Measurements from ENCODE around the gene SCAMP5. TPM values are rescaled to one million over a fixed set of nuclear protein-coding genes. Genes with fewer than 3 reads are reported as not detected.

Gene SCAMP5
- total RNA-seq, 1 donor from 2014 or later, result 16.4 TPM

DNA sequence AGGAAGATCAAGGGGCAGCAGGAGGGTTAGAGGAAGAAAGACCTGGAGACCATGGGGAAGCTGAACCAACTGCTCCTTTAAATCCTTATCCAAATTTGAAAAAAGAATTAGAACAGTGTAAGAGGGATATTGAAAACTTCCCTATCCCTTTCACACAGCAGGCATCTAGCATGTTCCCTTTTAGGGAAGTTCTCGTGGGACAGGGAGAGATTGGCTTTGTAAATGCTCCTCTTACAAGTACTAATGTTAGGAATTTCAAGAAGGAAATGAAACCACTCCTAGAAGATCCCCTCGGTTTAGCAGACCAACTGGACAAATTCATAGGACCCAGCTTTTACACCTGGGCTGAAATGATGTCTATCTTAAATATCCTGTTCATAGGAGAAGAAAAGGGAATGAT, 69.5 kb downstream of the SCAMP5 start:
- H3K4me1 ChIP-seq, result no peaks in the 10 kb centered on the region
- Mint-ChIP-seq H3K9me3 (peaks cover 2% of the 10 kb centered on the region), H3K4me1 (peaks cover 24% of the 10 kb centered on the region), H3K27me3 (ENCODE audit: insufficient read depth, low read depth) (peaks cover 8% of the 10 kb centered on the region), H3K4me3 (no peak overlapping the region), H3K27ac (no peak overlapping the region), H3K36me3 (peaks cover 4% of the 10 kb centered on the region)
- H3F3A ChIP-seq (ENCODE audit: low read depth), result peaks cover 9% of the 10 kb centered on the region
- H3K79me2 ChIP-seq (ENCODE audit: low read depth), result no peaks in the 10 kb centered on the region
- TF ChIP-seq, protein P1, sequence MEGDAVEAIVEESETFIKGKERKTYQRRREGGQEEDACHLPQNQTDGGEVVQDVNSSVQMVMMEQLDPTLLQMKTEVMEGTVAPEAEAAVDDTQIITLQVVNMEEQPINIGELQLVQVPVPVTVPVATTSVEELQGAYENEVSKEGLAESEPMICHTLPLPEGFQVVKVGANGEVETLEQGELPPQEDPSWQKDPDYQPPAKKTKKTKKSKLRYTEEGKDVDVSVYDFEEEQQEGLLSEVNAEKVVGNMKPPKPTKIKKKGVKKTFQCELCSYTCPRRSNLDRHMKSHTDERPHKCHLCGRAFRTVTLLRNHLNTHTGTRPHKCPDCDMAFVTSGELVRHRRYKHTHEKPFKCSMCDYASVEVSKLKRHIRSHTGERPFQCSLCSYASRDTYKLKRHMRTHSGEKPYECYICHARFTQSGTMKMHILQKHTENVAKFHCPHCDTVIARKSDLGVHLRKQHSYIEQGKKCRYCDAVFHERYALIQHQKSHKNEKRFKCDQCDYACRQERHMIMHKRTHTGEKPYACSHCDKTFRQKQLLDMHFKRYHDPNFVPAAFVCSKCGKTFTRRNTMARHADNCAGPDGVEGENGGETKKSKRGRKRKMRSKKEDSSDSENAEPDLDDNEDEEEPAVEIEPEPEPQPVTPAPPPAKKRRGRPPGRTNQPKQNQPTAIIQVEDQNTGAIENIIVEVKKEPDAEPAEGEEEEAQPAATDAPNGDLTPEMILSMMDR (IDR thresholded peaks at IDR 0.05), result no peak
- TF ChIP-seq EZH2 (IDR thresholded peaks at IDR 0.05), result no peak
- no peak for TF ChIP-seq EZH2phosphoT487 (IDR thresholded peaks at IDR 0.05)
- H3K27ac ChIP-seq, result no peak overlapping the region
- H3K27me3 ChIP-seq, result no peaks in the 10 kb centered on the region
- DNase-seq (ENCODE audit: low spot score), result no peak
- H3K36me3 ChIP-seq, result no peaks in the 10 kb centered on the region
- no peak overlapping the region for H3K9ac ChIP-seq
- H4K20me1 ChIP-seq (ENCODE audit: low read depth), result no peaks in the 10 kb centered on the region
- H3K9me3 ChIP-seq (ENCODE audit: low read depth), result no peaks in the 10 kb centered on the region
- H3K4me3 ChIP-seq, result no peak overlapping the region
- H2AFZ ChIP-seq (replicated peaks), result no peak overlapping the region
- H3K4me2 ChIP-seq, result no peak overlapping the region

DNA sequence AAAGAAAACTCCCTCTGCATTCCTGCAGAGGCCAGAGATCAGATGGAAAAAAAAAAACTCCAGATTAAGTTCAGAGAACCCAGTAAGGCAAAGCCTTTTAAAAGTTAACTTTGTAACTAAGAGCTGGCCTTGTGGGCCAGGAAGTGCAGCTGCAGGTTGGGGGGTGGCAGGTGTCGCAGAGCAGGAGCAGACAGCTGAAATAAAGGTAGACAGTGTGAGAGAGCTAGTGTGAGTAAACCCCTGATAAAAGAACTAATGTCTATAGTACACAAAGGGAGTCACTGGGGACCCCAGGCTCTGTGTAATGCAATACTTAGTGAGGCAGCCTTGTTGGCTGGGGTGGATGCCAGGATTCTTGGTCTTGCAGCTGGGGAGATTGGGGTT, 70.1 kb downstream of the SCAMP5 start:
- Histone ChIP-seq H3K9ac (no peak overlapping the region), H3K79me2 (ENCODE audit: low read depth) (no peaks in the 10 kb centered on the region), H3F3A (ENCODE audit: low read depth) (peaks cover 9% of the 10 kb centered on the region), H3K36me3 (no peaks in the 10 kb centered on the region), H3K27ac (no peak overlapping the region), H2AFZ (replicated peaks) (no peak overlapping the region), H3K4me2 (no peak overlapping the region), H3K9me3 (ENCODE audit: low read depth) (no peaks in the 10 kb centered on the region), H4K20me1 (ENCODE audit: low read depth) (no peaks in the 10 kb centered on the region), H3K4me3 (no peak overlapping the region), H3K4me1 (no peaks in the 10 kb centered on the region), H3K27me3 (no peaks in the 10 kb centered on the region)
- Mint-ChIP-seq H3K9me3 (peaks cover 2% of the 10 kb centered on the region), H3K4me1 (peaks cover 24% of the 10 kb centered on the region), H3K27me3 (ENCODE audit: insufficient read depth, low read depth) (peaks cover 8% of the 10 kb centered on the region), H3K27ac (peak overlapping the region; percentile 55), H3K4me3 (no peak overlapping the region), H3K36me3 (peaks cover 4% of the 10 kb centered on the region)
- TF ChIP-seq, protein P1 (IDR thresholded peaks at IDR 0.05), result no peak
- TF ChIP-seq EZH2 (IDR thresholded peaks at IDR 0.05) (no peak), EZH2phosphoT487 (IDR thresholded peaks at IDR 0.05) (no peak)
- no peak for DNase-seq (ENCODE audit: low spot score)

DNA sequence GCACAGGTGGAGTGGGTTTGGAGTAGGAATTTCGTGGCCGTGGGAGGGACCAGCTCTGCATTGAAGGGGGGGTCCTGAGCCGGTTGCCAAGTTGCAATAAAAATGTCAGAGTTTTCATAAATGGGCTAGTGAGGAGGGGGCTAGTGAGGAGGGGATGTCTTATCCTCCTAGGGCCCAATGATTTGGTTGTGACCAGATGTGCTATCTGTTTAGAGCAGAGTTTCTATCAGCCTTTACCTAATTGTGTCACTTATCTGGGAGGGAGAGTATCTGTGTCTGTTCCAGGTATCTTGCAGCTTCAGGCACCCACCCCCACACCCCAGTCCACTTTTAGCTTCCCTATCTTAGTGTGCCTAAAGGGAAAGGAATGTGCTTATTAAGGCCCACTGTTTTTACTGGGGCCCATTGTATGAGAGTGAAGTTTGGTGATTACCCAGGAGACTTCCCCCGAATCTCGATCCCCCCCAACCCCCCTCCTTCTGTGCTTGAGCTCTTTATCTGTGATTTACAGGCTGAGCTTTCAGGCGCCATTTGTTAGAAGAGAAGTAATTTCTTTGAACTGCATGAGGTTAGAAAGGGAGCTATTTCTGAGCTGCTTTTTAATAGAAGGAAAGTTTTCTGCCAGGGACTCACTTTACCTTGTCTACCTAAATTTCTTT, 70.6 kb downstream of the SCAMP5 start:
- H3K4me1 ChIP-seq, result no peaks in the 10 kb centered on the region
- no peak overlapping the region for H3K4me3 Mint-ChIP-seq
- H3K27me3 Mint-ChIP-seq (ENCODE audit: insufficient read depth, low read depth), result peaks cover 8% of the 10 kb centered on the region
- H3K9me3 ChIP-seq (ENCODE audit: low read depth), result no peaks in the 10 kb centered on the region
- TF ChIP-seq EZH2phosphoT487 (IDR thresholded peaks at IDR 0.05) (no peak), EZH2 (IDR thresholded peaks at IDR 0.05) (no peak)
- TF ChIP-seq, protein P1 (IDR thresholded peaks at IDR 0.05), result no peak
- peaks cover 2% of the 10 kb centered on the region for H3K9me3 Mint-ChIP-seq
- peaks cover 4% of the 10 kb centered on the region for H3K36me3 Mint-ChIP-seq
- H3K9ac ChIP-seq, result no peak overlapping the region
- no peak overlapping the region for H2AFZ ChIP-seq (replicated peaks)
- H3K27ac ChIP-seq, result no peak overlapping the region
- H3K4me2 ChIP-seq, result no peak overlapping the region
- H3K4me3 ChIP-seq, result no peak overlapping the region
- peak overlapping the region; percentile 55 for H3K27ac Mint-ChIP-seq
- peaks cover 7% of the 10 kb centered on the region for H3F3A ChIP-seq (ENCODE audit: low read depth)
- H3K36me3 ChIP-seq, result no peaks in the 10 kb centered on the region
- H3K4me1 Mint-ChIP-seq, result peaks cover 23% of the 10 kb centered on the region
- H3K27me3 ChIP-seq, result no peaks in the 10 kb centered on the region
- no peaks in the 10 kb centered on the region for H4K20me1 ChIP-seq (ENCODE audit: low read depth)
- DNase-seq (ENCODE audit: low spot score), result no peak
- H3K79me2 ChIP-seq (ENCODE audit: low read depth), result no peaks in the 10 kb centered on the region
